ENCODE data around the gene LMO2.

Gene LMO2

DNA sequence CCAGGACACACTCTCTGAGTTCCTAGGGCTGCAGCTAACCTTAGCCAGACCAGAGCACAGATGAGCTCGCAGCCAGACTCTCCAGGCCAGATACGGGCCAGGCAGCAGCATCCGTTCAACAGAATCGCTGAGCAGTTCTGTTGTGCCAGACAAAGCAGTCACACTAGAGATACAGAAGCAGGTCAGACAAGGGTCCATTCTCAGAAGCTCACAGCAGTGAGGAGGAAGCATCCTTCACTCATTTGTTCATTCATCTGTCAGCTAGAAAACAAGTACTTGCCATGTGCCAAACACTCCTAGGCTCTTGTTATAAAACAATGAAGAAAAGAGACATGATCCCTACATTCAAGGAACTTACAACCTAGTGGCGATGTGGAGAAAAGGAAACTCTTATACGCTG lies 2.6 kb downstream of the LMO2 start:
- DNase-seq (ENCODE audit: low read depth, low spot score), result no peak

GRCh38 chr11:33887886-33888285 lies 4.0 kb downstream of the LMO2 start:
- no peak for DNase-seq (ENCODE audit: low read depth, low spot score)

DNA sequence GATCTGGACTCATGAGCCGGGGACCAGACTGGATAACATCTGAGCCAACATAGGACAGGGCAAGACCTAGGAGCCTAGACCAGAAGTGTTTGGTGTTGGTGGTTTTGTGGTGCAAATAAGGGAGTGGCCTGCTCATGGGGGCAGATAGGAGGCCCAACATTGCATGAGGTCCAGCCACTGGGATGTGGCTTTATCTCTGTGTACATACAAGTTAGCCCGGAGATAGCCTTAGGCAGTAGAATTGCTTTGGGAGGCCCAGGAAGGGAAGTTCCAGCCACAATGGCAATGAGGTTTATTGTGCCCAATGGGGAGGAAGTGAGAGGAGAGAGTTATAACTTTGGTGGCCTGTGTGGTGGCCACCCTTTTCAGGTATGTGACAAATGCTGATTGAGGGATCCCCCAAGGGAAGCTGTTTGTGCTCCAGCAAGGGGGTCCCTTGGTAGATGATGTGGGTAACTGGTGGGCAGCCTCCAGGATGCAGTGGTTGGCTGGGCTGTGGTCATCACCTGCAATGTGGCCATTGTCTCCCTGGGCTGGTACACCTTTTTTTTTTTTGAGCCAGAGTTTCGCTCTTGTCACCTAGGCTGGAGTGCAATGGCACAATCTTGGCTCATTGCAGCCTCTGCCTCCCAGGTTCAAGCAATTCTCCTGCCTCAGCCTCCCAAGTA lies 6.4 kb downstream of the LMO2 start:
- no peak for DNase-seq (ENCODE audit: low read depth, low spot score)

DNA sequence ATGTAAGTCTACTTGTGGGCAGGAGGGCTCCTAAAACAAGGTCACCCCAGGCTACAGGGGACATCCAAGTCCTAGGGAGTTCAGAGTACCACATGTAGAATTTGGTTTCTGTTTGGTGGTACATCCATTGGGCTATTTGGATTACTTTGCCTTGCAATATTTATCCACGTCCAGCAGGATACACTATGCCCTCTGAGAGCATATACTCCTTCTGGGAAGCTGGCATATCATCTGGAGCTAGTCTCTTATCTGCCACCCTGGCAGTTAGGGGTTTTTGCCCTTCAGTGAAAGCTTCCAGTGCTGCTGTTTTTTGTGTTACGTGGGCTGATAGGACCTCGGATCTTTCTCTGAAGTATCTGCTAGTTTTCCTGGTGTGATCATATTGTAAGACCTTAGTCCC lies 7.3 kb downstream of the LMO2 start:
- no peak for DNase-seq (ENCODE audit: low read depth, low spot score)

DNA sequence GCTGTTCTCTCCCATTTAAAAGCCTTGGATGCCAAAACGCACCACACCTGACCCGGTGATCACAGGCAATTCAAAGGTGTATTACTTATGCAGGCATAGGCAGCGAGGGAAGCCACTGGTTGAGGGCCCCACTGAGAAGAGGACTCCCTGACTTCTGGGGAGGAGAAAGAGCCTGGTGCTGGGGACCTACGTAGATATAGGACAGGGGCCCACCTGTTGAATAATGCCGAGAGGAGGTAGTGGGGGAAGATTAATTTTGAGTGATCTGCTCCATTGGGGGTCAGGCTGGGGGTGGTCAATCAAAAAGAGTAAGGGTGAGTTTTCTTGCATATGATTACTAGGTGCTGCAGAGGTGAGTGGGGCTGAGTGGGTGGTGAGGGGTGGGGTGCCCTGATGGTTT lies 7.8 kb downstream of the LMO2 start:
- no peak for DNase-seq (ENCODE audit: low read depth, low spot score)

DNA sequence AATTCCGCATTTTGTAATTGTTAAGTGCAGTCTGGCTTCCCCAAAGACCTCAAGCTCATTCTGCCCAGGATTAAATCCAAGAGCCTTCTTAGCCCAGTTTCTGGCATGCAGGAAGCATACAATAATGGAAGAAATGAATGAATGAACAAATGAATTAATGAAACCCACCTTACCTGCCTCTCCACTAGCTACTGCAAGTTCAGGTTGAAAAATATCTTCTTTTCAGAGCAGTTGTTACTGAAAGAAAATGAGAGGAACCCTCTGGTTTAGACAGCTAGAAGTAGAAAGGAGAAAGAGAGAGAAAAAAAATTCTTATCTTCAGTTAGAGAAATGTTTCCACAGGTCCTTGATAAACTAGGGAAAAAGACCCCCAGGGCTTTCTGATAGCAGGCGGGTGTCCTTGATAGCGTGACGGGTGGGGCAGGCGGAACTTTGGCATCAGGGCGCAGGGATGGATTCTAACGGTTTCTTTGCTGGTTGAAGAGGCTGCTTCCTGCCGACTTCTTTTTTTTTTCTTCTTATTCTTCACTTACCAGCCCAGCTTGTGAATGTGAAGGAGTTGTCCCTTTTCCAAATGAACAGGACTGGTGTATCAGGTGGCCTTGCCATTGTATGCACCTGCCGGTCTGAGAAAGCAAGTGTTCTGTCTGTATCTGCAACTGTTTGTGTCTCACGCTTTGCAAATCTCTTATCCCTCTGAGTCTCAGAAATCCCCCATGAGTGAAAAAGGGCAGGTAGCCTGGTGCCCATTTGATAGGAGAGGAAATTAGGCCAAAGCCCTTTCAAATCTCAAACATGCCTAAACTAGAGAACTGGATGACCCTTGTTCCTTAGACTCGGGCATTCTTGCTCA lies 10.0 kb downstream of the LMO2 start:
- DNase-seq (ENCODE audit: low read depth, low spot score), result no peak

DNA sequence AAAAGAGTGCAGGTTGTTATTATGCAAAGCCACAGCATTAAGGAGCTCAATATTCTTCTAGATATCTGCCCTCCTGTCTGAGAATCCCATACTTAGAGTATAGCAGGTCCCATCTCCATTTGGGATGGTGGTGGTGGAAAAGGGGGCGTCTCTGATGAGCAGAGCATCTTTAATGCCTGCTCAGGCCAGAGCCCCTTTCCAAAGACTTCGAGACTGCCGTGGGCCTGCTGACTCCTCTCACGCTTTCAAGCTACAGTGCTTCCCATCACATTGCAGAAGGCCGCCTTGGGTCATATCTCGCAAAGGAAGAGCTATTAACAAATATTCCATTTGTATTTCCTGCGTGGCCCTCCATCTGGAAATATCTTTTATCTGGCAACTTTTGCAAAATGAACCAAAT lies 10.9 kb downstream of the LMO2 start:
- DNase-seq (ENCODE audit: low read depth, low spot score), result no peak

- DNase-seq (ENCODE audit: low read depth, low spot score), result no peak
Measured at GRCh38 chr11:33879375-33879774, 12.5 kb downstream of the LMO2 start.

DNA sequence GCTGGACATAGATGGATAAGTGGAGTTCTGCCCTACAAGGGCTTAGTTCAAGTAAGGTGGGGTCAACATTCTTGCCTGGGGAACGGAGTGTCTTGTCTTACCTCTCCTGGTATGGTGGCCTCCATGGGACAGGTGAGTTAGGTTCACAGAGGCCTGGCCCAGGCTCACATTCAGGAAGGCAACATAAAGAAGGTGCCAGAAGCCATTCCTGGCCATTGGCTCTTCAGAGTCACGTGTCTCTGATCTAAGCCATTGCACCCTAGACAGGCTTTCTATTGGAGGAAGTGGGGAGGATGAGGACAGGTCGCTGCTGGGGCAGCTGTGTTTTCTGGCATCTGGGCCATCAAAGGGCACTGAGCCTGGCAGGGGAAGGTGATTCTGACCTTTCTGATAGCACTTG lies 14.8 kb downstream of the LMO2 start:
- DNase-seq (ENCODE audit: low read depth, low spot score), result no peak

GRCh38 chr11:33875621-33876294 lies 16.1 kb downstream of the LMO2 start:
- DNase-seq (ENCODE audit: low read depth, low spot score), result no peak

DNA sequence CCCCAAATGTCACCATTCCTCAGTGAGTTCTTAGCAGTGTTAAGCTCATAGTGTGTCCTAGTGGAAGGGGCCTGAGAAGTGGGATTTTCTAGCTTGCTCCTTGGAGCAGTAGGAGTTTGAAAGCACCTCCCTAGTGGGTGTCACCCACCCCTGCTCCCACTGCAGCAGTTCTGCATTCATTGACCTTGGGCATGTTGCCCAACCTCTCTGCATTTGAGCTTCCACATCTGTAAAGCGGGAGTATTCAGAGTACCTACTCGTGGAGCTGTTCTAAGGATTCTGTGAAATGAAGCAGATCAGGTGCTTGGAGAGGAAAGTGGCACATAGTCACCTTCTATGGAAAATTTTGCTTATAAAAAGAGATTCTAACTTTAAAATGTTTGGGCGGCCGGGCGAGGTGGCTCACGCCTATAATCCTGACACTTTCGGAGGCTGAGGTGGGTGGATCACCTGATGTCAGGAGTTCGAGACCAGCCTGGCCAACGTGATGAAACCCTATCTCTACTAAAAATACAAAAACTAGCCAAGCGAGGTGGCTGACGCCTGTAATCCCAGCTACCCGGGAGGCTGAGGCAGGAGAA lies 16.9 kb downstream of the LMO2 start:
- no peak for DNase-seq (ENCODE audit: low read depth, low spot score)

- no peak for DNase-seq (ENCODE audit: low read depth, low spot score)
Measured at GRCh38 chr11:33874433-33874832, 17.4 kb downstream of the LMO2 start.

- DNase-seq (ENCODE audit: low read depth, low spot score), result peak; percentile 55
Measured at GRCh38 chr11:33869481-33870422, 22.1 kb downstream of the LMO2 start.

DNA sequence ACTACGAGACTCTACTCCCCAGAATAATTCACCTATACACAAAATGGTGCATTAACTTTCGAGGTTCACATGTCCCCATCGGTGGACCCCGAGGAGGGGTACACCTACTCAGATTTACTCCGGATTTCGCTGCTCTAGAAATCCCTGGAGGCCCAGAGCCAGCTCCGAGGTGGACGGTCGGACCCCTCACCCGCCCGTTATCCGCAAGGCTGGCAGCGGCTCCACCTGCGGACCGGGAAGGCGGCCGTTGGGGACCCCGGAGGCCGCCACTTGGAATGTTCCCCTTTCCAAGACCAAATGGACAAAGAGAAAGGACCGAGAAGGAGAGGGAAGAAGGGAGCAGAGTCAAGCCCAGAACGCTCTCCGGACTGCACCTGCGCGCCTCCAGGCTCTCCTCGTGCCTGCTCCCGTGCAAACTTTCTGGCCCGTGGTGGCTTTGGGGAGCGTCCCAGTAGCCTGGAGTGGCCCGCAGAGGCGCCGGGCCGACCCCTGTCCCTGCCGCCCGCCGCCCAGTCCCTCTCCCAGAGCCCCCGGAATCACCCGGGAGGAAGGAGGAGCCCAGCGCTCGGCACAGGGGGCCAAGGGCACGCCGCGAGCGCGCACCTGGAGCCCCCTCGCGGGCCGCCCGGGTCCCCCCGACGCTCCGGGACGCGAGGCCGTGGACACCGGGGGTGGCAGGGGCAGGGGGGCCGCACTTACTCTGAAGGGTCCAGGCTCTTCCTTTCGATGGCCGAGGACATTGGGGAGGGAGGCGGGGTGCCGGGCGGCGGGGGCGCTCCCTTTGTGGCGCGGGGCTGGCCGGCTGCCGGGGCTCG lies 23.0 kb downstream of the LMO2 start:
- DNase-seq (ENCODE audit: low read depth, low spot score), result peak; percentile 28

DNA sequence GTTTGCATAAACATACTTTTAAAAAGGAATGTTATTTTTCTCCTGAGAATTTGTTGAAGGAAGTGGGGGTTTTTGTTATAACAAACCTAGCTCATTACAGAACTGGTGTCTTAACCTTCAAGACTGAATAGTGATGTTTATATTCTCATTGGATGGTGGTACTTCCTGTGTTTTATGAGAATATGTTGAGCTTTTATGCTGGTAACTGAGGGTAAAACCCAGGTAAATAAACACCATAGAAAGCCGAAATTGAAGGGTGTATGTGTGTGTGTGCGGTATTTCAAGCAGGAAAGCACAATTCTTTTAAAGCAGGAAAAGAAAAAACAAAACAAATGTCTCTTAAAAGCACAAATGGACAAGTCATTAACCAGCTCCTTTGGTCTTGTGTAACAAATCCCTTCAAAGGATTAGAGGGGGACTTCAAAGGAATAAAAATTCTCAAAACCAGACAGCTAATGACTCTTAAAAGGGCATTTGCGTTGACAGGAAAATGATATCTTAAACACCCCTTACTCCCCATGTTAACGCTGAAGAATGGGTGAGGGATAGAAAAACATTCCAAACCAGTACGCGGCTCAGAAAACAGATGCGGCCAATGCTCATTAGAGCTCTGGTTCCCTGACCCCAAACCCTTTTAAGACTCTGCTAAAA lies 23.8 kb downstream of the LMO2 start:
- no peak for DNase-seq (ENCODE audit: low read depth, low spot score)

DNA sequence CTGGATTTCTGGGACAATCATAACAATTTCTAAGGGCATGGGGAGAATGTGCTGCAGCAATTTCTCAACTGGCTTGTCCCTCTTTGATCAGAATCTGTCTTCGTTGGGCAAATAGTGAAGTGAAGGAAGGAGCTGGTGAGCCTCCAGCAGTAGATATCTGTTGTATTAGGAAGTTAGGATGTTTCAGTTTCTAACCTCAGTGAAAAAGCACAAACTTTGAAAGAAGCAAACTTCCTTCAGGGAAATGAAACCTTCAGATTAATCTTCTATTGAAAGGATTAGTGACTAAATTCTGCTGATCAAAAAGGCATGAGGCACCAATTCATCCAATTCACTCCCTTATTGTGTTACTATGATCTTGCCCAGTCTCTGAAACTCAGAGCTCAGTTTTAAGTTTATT lies 24.3 kb downstream of the LMO2 start:
- DNase-seq (ENCODE audit: low read depth, low spot score), result no peak

DNA sequence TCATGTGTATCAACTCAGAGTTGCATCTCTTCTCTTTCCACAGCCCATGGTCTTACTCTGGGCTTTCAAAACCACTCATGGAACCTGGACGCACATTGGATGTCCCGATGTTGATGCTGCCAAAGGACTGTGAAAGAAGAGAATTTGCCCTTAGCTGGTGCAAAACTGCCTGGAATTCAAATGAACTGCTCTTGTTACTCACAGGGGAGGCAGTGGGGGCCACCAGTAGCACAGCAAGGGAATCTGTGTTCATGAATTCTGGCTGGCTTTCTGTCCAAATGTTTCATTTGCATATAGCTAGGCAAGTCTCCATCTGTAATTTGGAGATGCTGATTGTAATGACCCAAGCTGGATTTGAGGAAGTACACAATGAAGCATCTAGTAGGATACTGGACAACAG lies 24.9 kb downstream of the LMO2 start:
- DNase-seq (ENCODE audit: low read depth, low spot score), result no peak

GRCh38 chr11:33864479-33864878 lies 27.4 kb downstream of the LMO2 start:
- no peak for DNase-seq (ENCODE audit: low read depth, low spot score)

DNA sequence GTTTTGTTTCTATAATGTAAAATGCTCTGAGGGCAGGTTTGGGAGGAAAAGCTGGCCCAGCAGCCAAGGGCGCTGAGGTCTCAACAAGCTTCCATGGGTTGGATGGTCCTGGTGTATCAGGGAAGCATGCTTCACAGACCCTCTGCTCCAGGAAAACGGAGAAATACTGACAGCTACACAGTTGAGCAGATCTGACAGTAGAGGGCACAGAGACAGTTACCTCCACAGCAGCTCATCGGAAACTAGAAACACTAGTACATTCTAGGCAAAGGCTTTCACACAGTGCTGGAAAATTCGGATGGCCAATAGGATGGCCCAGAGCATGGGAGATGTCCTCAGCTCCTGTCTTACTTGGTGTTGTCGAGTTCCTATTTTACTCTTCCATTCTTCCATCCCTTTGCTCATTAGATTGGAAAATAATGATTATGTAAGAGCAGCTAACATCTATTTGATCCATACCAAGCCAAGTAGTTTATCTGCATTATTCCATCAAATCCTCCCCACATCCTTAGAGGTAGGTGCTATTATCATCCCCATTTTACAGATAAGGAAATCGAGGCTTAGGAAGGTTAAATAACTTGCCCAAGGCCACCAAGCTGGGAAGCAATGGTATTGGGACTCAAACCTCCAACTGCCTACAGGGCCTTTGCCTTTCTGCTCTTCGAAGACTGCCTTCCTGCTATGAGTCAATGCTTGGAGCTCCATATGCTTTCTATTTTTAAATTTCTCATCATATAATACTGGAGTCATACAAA lies 28.3 kb downstream of the LMO2 start:
- no peak for DNase-seq (ENCODE audit: low read depth, low spot score)
